ENCODE data around the gene SMAD6. TPM values are rescaled to one million over a fixed set of nuclear protein-coding genes. Genes with fewer than 3 reads are reported as not detected.
A peak's percentile ranks its signal among the peaks of the same experiment; 100 is the strongest.

Gene SMAD6
- total and polyA plus RNA-seq, 2 donors (not counting 1 experiment from before 2014, with no cell fraction given), result 0.03 to 0.37 TPM

DNA sequence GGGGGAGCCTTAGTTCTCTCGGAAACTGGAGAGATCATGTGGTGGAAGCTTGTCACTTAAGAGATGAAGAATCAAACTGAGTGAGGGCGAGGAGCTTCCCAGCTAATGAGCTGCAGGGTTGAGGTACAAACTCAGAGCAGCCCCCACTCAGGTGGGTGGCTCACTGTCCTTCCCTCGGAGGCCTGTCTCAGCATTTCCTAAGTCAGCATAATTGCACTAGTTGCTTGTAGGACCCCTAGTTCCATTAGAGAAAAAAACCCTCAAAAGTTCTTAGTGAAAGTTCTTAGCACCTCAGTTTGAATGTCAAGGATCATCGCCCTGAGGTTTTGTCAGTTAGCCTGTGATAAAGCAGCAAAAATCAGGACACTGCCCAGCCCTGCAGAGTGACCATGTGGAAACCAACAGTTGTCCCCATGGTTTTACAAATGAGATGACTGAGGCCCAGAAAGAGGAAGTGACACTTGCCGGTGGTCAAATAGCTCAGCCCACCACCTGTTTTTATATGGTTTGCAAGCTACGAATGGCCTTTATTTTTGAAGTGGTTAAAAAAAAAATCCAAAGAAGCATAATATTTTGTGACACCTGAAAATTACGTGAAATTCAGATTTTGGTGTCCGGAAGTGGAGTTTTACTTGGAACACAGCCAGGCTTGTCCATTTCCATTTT, 11.9 kb downstream of the SMAD6 start:
- Histone ChIP-seq H3K36me3 (replicated peaks in 1 of 2; ENCODE audit: control extremely low read depth in 1 of 2, control insufficient read depth in 1 of 2, extremely low read depth in 1 of 2, insufficient read depth in 2 of 2, low read length in 1 of 2) (no peaks in the 10 kb centered on the region), H3K4me1 (ENCODE audit: control insufficient read depth in 2 of 2, insufficient read depth in 2 of 2, low read length in 2 of 2) (peaks cover 11 to 12% of the 10 kb centered on the region in 2 donors), H3K79me2 (ENCODE audit: control insufficient read depth, insufficient read depth, low read length) (no peaks in the 10 kb centered on the region), H3K4me2 (replicated peaks; ENCODE audit: low read depth, low read length, poor library complexity, severe bottlenecking) (peak overlapping the region; percentile 10), H3K4me3 (ENCODE audit: control extremely low read depth in 1 of 5, extremely low read depth in 1 of 5, insufficient read depth in 1 of 5, low read depth in 2 of 5, low read length in 4 of 5) (no peak overlapping the region), H3K27ac (ENCODE audit: low read length in 2 of 2) (no peak overlapping the region), H3K27me3 (replicated peaks in 1 of 4; ENCODE audit: control extremely low read depth in 1 of 4, control insufficient read depth in 3 of 4, insufficient read depth in 4 of 4, low read length in 3 of 4) (peaks cover 0 to 17% (median 7%) of the 10 kb centered on the region in 4 experiments), H3K9me3 (ENCODE audit: control extremely low read depth in 1 of 3, control insufficient read depth in 2 of 3, insufficient read depth in 1 of 3, low read length in 2 of 3) (no peaks in the 10 kb centered on the region), H3K9ac (ENCODE audit: low read length) (no peak overlapping the region), H2AFZ (ENCODE audit: insufficient read depth, low read depth, low read length, poor library complexity, severe bottlenecking) (no peak overlapping the region), H4K20me1 (ENCODE audit: control insufficient read depth, insufficient read depth, low read length, poor library complexity, severe bottlenecking) (no peaks in the 10 kb centered on the region)
- TF ChIP-seq EZH2 (IDR thresholded peaks at IDR 0.05; ENCODE audit: borderline replicate concordance, insufficient read depth, low read depth, low read length, poor library complexity, severe bottlenecking), result no peak
- TF ChIP-seq, protein P1, sequence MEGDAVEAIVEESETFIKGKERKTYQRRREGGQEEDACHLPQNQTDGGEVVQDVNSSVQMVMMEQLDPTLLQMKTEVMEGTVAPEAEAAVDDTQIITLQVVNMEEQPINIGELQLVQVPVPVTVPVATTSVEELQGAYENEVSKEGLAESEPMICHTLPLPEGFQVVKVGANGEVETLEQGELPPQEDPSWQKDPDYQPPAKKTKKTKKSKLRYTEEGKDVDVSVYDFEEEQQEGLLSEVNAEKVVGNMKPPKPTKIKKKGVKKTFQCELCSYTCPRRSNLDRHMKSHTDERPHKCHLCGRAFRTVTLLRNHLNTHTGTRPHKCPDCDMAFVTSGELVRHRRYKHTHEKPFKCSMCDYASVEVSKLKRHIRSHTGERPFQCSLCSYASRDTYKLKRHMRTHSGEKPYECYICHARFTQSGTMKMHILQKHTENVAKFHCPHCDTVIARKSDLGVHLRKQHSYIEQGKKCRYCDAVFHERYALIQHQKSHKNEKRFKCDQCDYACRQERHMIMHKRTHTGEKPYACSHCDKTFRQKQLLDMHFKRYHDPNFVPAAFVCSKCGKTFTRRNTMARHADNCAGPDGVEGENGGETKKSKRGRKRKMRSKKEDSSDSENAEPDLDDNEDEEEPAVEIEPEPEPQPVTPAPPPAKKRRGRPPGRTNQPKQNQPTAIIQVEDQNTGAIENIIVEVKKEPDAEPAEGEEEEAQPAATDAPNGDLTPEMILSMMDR (IDR thresholded peaks at IDR 0.05), result no peak
- no peak for ATAC-seq (ENCODE audit: low read depth)
- H3K27ac Mint-ChIP-seq, result no peak overlapping the region
- 46% methylated on average over 7 of the region's 8 CpGs for WGBS (ENCODE audit: insufficient coverage)
- CTCF ChIA-PET, result interaction anchor here (0.7 to 1.4 kb wide), 3 partner anchors 10 to 147 kb away, joined by 3 to 5 read pairs (median 3); no protein-coding TSS in a partner anchor
- H3K27me3 Mint-ChIP-seq, result peaks cover 22% of the 10 kb centered on the region
- intact Hi-C loops (cut with micrococcal nuclease), result no loop called here
- peaks cover 19% of the 10 kb centered on the region for H3K4me1 Mint-ChIP-seq
- H3K4me3 Mint-ChIP-seq, result no peak overlapping the region
- peak; percentile 14 for DNase-seq
- H3K9me3 Mint-ChIP-seq (ENCODE audit: insufficient read depth), result no peaks in the 10 kb centered on the region
- POLR2A ChIA-PET, result interaction anchor here (0.6 to 0.7 kb wide), 2 partner anchors 10 to 829 kb away, joined by 3 to 4 read pairs; no protein-coding TSS in a partner anchor

DNA sequence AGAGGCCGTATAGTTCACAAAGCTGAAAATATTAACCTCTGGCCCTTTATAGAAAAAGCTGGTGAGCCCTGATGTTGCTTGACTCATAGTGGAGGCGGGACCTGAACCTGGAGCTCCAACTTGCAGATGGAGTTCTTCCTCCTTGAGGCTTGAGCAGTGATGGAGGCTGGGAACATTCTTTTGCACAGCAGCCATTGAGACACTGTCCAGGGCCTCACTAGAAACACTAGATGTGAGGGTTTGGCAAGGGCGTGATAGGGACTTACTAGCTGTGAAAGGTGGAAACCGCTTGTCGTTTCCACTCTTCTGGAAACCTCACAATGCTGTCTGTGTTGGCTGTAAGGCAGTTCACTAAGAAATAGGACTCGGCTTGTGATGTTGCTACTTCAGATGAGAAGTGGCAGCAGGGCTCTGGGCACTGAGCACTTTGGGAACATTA, 12.5 kb downstream of the SMAD6 start:
- POLR2A ChIA-PET, result interaction anchor here (0.6 to 0.7 kb wide), 4 partner anchors 10 to 945 kb away, joined by 3 to 4 read pairs (median 3); no protein-coding TSS in a partner anchor
- Mint-ChIP-seq H3K4me3 (no peak overlapping the region), H3K27me3 (peaks cover 26% of the 10 kb centered on the region), H3K9me3 (ENCODE audit: insufficient read depth) (no peaks in the 10 kb centered on the region), H3K27ac (no peak overlapping the region), H3K4me1 (peaks cover 19% of the 10 kb centered on the region)
- H3K79me2 ChIP-seq (ENCODE audit: control insufficient read depth, insufficient read depth, low read length), result no peaks in the 10 kb centered on the region
- intact Hi-C loops (cut with micrococcal nuclease), result no loop called here
- no peak overlapping the region for H3K9ac ChIP-seq (ENCODE audit: low read length)
- TF ChIP-seq EZH2 (IDR thresholded peaks at IDR 0.05; ENCODE audit: borderline replicate concordance, insufficient read depth, low read depth, low read length, poor library complexity, severe bottlenecking), result no peak
- TF ChIP-seq, protein P1 (IDR thresholded peaks at IDR 0.05), result no peak
- peak overlapping the region; percentile 10 for H3K4me2 ChIP-seq (replicated peaks; ENCODE audit: low read depth, low read length, poor library complexity, severe bottlenecking)
- WGBS (ENCODE audit: insufficient coverage), result 78% methylated on average over 5 of the region's 6 CpGs
- H2AFZ ChIP-seq (ENCODE audit: insufficient read depth, low read depth, low read length, poor library complexity, severe bottlenecking), result no peak overlapping the region
- CTCF ChIA-PET, result interaction anchor here (0.7 to 1.4 kb wide), 3 partner anchors 9 to 148 kb away, joined by 3 to 5 read pairs (median 3); no protein-coding TSS in a partner anchor
- no peak overlapping the region for H3K4me3 ChIP-seq (ENCODE audit: control extremely low read depth in 1 of 5, extremely low read depth in 1 of 5, insufficient read depth in 1 of 5, low read depth in 2 of 5, low read length in 4 of 5)
- H3K27ac ChIP-seq (ENCODE audit: low read length in 2 of 2), result no peak overlapping the region
- ATAC-seq (ENCODE audit: low read depth), result no peak
- no peaks in the 10 kb centered on the region for H3K9me3 ChIP-seq (ENCODE audit: control extremely low read depth in 1 of 3, control insufficient read depth in 2 of 3, insufficient read depth in 1 of 3, low read length in 2 of 3)
- peaks cover 0 to 20% (median 9%) of the 10 kb centered on the region in 4 experiments for H3K27me3 ChIP-seq (replicated peaks in 1 of 4; ENCODE audit: control extremely low read depth in 1 of 4, control insufficient read depth in 3 of 4, insufficient read depth in 4 of 4, low read length in 3 of 4)
- H3K36me3 ChIP-seq (replicated peaks in 1 of 2; ENCODE audit: control extremely low read depth in 1 of 2, control insufficient read depth in 1 of 2, extremely low read depth in 1 of 2, insufficient read depth in 2 of 2, low read length in 1 of 2), result no peaks in the 10 kb centered on the region
- H3K4me1 ChIP-seq (ENCODE audit: control insufficient read depth in 2 of 2, insufficient read depth in 2 of 2, low read length in 2 of 2), result peaks cover 11 to 12% of the 10 kb centered on the region in 2 donors
- H4K20me1 ChIP-seq (ENCODE audit: control insufficient read depth, insufficient read depth, low read length, poor library complexity, severe bottlenecking), result no peaks in the 10 kb centered on the region
- DNase-seq, result no peak
